Measurements from ENCODE around the gene MAP3K14.

GRCh38 chr17:45277216-45277849, 39.5 kb downstream of the MAP3K14 start:
- TF ChIP-seq POLR2AphosphoS5 (IDR thresholded peaks at IDR 0.05; ENCODE audit: low read depth, low read length), result no peak
- no peak for TF ChIP-seq TAF1 (IDR thresholded peaks at IDR 0.05; ENCODE audit: borderline replicate concordance, low read depth, low read length)

All from GM12892 (cell line).